Measurements from ENCODE around the gene ANXA2R. TPM values are rescaled to one million over a fixed set of nuclear protein-coding genes. Genes with fewer than 3 reads are reported as not detected.

ANXA2R gene
- total and polyA plus RNA-seq, 2 of the 13 experiments (the other 11 are each of a cell fraction or from before 2014, with no cell fraction given) = 0.95 to 1.3 TPM

DNA sequence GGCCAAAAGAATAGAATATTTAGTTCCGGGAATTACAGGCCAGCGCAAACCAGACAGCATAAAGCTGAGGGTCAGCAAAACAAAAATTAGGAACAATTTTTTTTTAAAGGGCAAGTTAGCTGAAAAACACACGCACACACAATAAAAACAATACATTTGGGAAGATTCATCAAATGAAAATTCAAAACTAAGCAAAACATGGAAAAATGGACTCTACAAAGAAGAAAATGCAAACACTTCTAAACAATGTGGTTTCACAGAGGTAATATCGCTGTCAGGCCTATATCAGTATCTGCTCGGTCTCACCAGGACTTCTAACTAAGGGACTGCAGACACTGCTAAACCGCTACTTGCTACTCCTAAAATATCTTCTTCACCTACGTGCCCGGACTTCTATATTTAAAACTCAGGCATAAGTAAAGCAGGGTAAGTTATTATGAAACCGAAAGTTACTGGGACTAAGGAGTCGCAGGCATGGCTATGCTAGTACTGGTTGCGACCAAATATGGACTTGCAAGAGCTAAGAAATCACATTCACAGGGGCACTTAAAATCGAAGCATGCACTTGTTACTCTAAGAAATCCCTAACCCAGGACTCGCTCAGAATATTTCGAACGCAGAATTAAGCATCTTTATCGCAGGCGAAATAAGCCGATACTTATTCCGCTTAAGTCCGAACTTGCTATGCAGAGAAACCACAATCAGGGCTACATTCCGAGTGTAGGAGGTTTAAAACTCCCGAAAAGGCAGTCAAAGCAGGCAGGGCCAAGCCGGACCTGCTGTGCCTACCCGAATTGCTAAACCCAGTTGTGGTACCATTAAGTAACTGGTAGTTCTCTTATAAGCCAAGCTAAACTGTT, 2.3 kb downstream of the ANXA2R start:
- ATAC-seq = no peak
- H3K9me3 ChIP-seq (ENCODE audit: low read length) = no peaks in the 10 kb centered on the region
- H3K27me3 ChIP-seq (ENCODE audit: control insufficient read depth in 1 of 2, insufficient read depth in 2 of 2, low read length in 2 of 2) = no peaks in the 10 kb centered on the region; a peak in 1 of 5 replicates
- no peak overlapping the region for H3K4me2 ChIP-seq (ENCODE audit: low read depth, low read length)
- ChIA-PET CTCF (ENCODE audit: low intra/inter-chr PET ratio, low total read pairs) (no interaction called here), POLR2A (no interaction called here)
- H3K4me3 ChIP-seq (replicated peaks in 1 of 3; ENCODE audit: insufficient read depth in 1 of 3, low read depth in 2 of 3, low read length in 3 of 3) = no peak overlapping the region
- no peaks in the 10 kb centered on the region for H3K36me3 ChIP-seq (replicated peaks in 1 of 2; ENCODE audit: control insufficient read depth in 1 of 2, insufficient read depth in 2 of 2, low read length in 2 of 2)
- TF ChIP-seq HOXA5 (CRISPR knock-in tag; IDR thresholded peaks at IDR 0.05) = no peak
- no peak for TF ChIP-seq ARNTL (CRISPR knock-in tag; IDR thresholded peaks at IDR 0.05)
- TF ChIP-seq HMG20A (CRISPR knock-in tag; IDR thresholded peaks at IDR 0.05; ENCODE audit: borderline replicate concordance) = no peak
- no peak for TF ChIP-seq ZBTB42 (CRISPR knock-in tag; IDR thresholded peaks at IDR 0.05)
- TF ChIP-seq PHB2 (IDR thresholded peaks at IDR 0.05; ENCODE audit: partially characterized antibody) = no peak
- no peak for TF ChIP-seq KLF12 (CRISPR knock-in tag; IDR thresholded peaks at IDR 0.05; ENCODE audit: borderline replicate concordance)
- TF ChIP-seq BRCA1 (CRISPR knock-in tag; IDR thresholded peaks at IDR 0.05) = no peak
- TF ChIP-seq ZNF572 (CRISPR knock-in tag; IDR thresholded peaks at IDR 0.05) = no peak
- no peak for TF ChIP-seq MAFF (IDR thresholded peaks at IDR 0.05; ENCODE audit: low read depth, low read length)
- TF ChIP-seq GZF1 (CRISPR knock-in tag; IDR thresholded peaks at IDR 0.05) = no peak
- in situ Hi-C loops (cut with HindIII; ENCODE audit: extremely low pct_ligation_motif_present, low pct_unique_long_range_greater_than_20kb) (no loop called here), intact Hi-C loops (cut with micrococcal nuclease; ENCODE audit: unreplicated experiment) (no loop called here)
- no peaks in the 10 kb centered on the region for H4K20me1 ChIP-seq (ENCODE audit: insufficient read depth, low read length)
- H2AFZ ChIP-seq (ENCODE audit: low read length) = no peak overlapping the region
- H3K4me1 ChIP-seq (ENCODE audit: insufficient read depth, low read length) = peaks cover 26% of the 10 kb centered on the region
- FAIRE-seq = no peak
- H3K9ac ChIP-seq (ENCODE audit: insufficient read depth, low read depth, low read length) = no peak overlapping the region
- no peaks in the 10 kb centered on the region for H3K79me2 ChIP-seq (ENCODE audit: insufficient read depth, low read length)
- H3K27ac ChIP-seq (ENCODE audit: extremely low read length, insufficient read depth, low read length) = no peak overlapping the region
- 93% methylated on average over 24 of the region's 24 CpGs for WGBS (ENCODE audit: low lambda C conversion rate)
- DNase-seq (ENCODE audit: low spot score) = no peak
- BruUV-seq (replicated peaks) = no TSS peak
